HEK293 (cell line): Measurements from ENCODE around the gene KIF26B.

Experiments used
- CTCF ChIA-PET: fragments of 350-600 bp; formaldehyde crosslinking; extraction: SDS; loops from one replicate; lab custom pipeline; 2021; ENCODE audit warnings: antibody characterized with exemption; lab: Yijun Ruan, JAX
- POLR2A ChIA-PET: fragments of 300-600 bp; formaldehyde crosslinking; extraction: SDS; loops from one replicate; lab custom pipeline; 2020; ENCODE audit warnings: antibody characterized with exemption, inconsistent platforms; lab: Yijun Ruan, JAX
- H3K27ac ChIP-seq: fragments of 200-500 bp; sonication (Bioruptor generic); 2 replicates; pipeline ENCODE4 v1.5.1; 2014; ENCODE audit warnings: low read depth, low read length, control low read depth, inconsistent platforms; ENCODE audit errors: extremely low read depth
- H3K36me3 ChIP-seq, 2 experiments: fragments of 200-500 bp in 1 of 2; sonication (Bioruptor generic) in 1 of 2; 1 replicate in 1 of 2; 2 replicates in 1 of 2; pipeline ENCODE4 v1.5.1; 2014 to 2017; ENCODE audit warnings: inconsistent platforms in 2 of 2, low read length in 2 of 2; ENCODE audit not compliant: control insufficient read depth in 2 of 2, insufficient read depth in 1 of 2
- H3K4me1 ChIP-seq: fragments of 200-500 bp; sonication (Bioruptor generic); 2 replicates; pipeline ENCODE4 v1.5.1; 2014; ENCODE audit warnings: mild to moderate bottlenecking, low read length, inconsistent platforms; ENCODE audit not compliant: control insufficient read depth, insufficient read depth
- H3K4me3 ChIP-seq: 2 replicates; pipeline ENCODE4 v1.5.1; 2011; ENCODE audit warnings: low read depth, mild to moderate bottlenecking, control low read depth, low read length, moderate library complexity
- H3K9me3 ChIP-seq: fragments of 200-500 bp; sonication (Bioruptor generic); 2 replicates; pipeline ENCODE4 v1.5.1; 2014; ENCODE audit warnings: low read depth, low read length, inconsistent platforms; ENCODE audit not compliant: control insufficient read depth, insufficient read depth
- GLIS1 ChIP-seq: fragments of 450-650 bp; formaldehyde crosslinking; IDR thresholded peaks from 2 replicates; pipeline ENCODE4 v1.5.1; 2016; ENCODE audit warnings: missing biosample characterization, missing genetic modification characterization
- HOXC10 ChIP-seq: sonication (generic); formaldehyde crosslinking; IDR thresholded peaks from 2 replicates; pipeline ENCODE4 v1.8.1; 2023; ENCODE audit warnings: mild to moderate bottlenecking, missing genetic modification reagents
- KLF10 ChIP-seq: fragments of 450-650 bp; IDR thresholded peaks from 2 replicates; pipeline ENCODE4 v1.5.1; 2018; ENCODE audit warnings: missing biosample characterization, mild to moderate bottlenecking, missing genetic modification characterization
- KLF16 ChIP-seq: fragments of 450-650 bp; formaldehyde crosslinking; IDR thresholded peaks from 2 replicates; pipeline ENCODE4 v1.5.1; 2017; ENCODE audit warnings: missing biosample characterization, missing genetic modification characterization
- MEIS1 ChIP-seq: sonication (generic); formaldehyde crosslinking; IDR thresholded peaks from 2 replicates; pipeline ENCODE4 v1.8.1; 2022; ENCODE audit warnings: missing genetic modification reagents, mild to moderate bottlenecking, borderline replicate concordance
- PRDM1 ChIP-seq: fragments of 450-650 bp; formaldehyde crosslinking; IDR thresholded peaks from 2 replicates; pipeline ENCODE4; 2016; ENCODE audit warnings: missing biosample characterization, missing genetic modification characterization
- SCRT1 ChIP-seq: fragments of 450-650 bp; formaldehyde crosslinking; IDR thresholded peaks from 2 replicates; pipeline ENCODE4 v1.5.1; 2016; ENCODE audit warnings: missing biosample characterization, missing genetic modification characterization, borderline replicate concordance
- SETDB1 ChIP-seq: IDR thresholded peaks from one replicate; pipeline ENCODE4 v1.6.1; 2017; ENCODE audit warnings: mild to moderate bottlenecking, low read length, moderate library complexity, mixed read lengths; ENCODE audit not compliant: insufficient read length
- SP3 ChIP-seq: fragments of 450-650 bp; formaldehyde crosslinking; IDR thresholded peaks from 2 replicates; pipeline ENCODE4 v1.5.1; 2016; ENCODE audit warnings: missing biosample characterization, missing genetic modification characterization
- ZBTB21 ChIP-seq: fragments of 450-650 bp; formaldehyde crosslinking; IDR thresholded peaks from 2 replicates; pipeline ENCODE4 v1.5.1; 2017; ENCODE audit warnings: missing biosample characterization, missing genetic modification characterization
- ZNF174 ChIP-seq: fragments of 450-650 bp; formaldehyde crosslinking; IDR thresholded peaks from 2 replicates; pipeline ENCODE4 v1.5.0; 2017; ENCODE audit warnings: missing biosample characterization, mild to moderate bottlenecking, missing genetic modification characterization
- ZNF175 ChIP-seq: fragments of 450-650 bp; formaldehyde crosslinking; IDR thresholded peaks from 2 replicates; pipeline ENCODE4 v1.5.1; 2016; ENCODE audit warnings: missing biosample characterization, missing genetic modification characterization
- ZNF2 ChIP-seq: fragments of 450-650 bp; formaldehyde crosslinking; IDR thresholded peaks from 2 replicates; pipeline ENCODE4 v1.5.1; 2016; ENCODE audit warnings: missing biosample characterization, missing genetic modification characterization
- ZNF223 ChIP-seq: fragments of 450-650 bp; formaldehyde crosslinking; IDR thresholded peaks from 2 replicates; pipeline ENCODE4 v1.5.1; 2016; ENCODE audit warnings: missing biosample characterization, missing genetic modification characterization
- ZNF24 ChIP-seq: fragments of 450-650 bp; formaldehyde crosslinking; IDR thresholded peaks from 2 replicates; pipeline ENCODE4 v1.5.1; 2016; ENCODE audit warnings: missing biosample characterization, missing genetic modification characterization
- ZNF274 ChIP-seq, 2 experiments: fragments of 200-500 bp in 1 of 2; fragments of 450-650 bp in 1 of 2; sonication (Bioruptor generic) in 1 of 2; formaldehyde crosslinking in 1 of 2; IDR thresholded peaks; 2 replicates each; pipeline versions ENCODE4 v1.5.1 to v1.6.1; 2014 to 2016; ENCODE audit warnings: borderline replicate concordance in 1 of 2, inconsistent platforms in 1 of 2, low read length in 1 of 2, missing biosample characterization in 1 of 2, missing genetic modification characterization in 1 of 2
- ZNF311 ChIP-seq: fragments of 450-650 bp; formaldehyde crosslinking; IDR thresholded peaks from 2 replicates; pipeline ENCODE4 v1.5.1; 2017; ENCODE audit warnings: missing biosample characterization, missing genetic modification characterization, borderline replicate concordance
- ZNF354C ChIP-seq: fragments of 450-650 bp; formaldehyde crosslinking; IDR thresholded peaks from 2 replicates; pipeline ENCODE4 v1.5.1; 2016; ENCODE audit warnings: missing biosample characterization, missing genetic modification characterization, low read depth, borderline replicate concordance
- ZNF423 ChIP-seq: fragments of 450-650 bp; formaldehyde crosslinking; IDR thresholded peaks from 2 replicates; pipeline ENCODE4 v1.5.1; 2016; ENCODE audit warnings: missing biosample characterization, missing genetic modification characterization
- ZNF501 ChIP-seq: fragments of 450-650 bp; formaldehyde crosslinking; IDR thresholded peaks from 2 replicates; pipeline ENCODE4 v1.5.1; 2016; ENCODE audit warnings: missing biosample characterization, missing genetic modification characterization
- ZNF600 ChIP-seq: fragments of 450-650 bp; formaldehyde crosslinking; IDR thresholded peaks from 2 replicates; pipeline ENCODE4 v1.5.1; 2016; ENCODE audit warnings: missing biosample characterization, missing genetic modification characterization
- ZNF623 ChIP-seq: fragments of 450-650 bp; formaldehyde crosslinking; IDR thresholded peaks from 2 replicates; pipeline ENCODE4 v1.5.1; 2016; ENCODE audit warnings: missing biosample characterization, missing genetic modification characterization
- ZNF664 ChIP-seq: fragments of 450-650 bp; formaldehyde crosslinking; IDR thresholded peaks from 2 replicates; pipeline ENCODE4 v1.5.1; 2016; ENCODE audit warnings: missing biosample characterization, missing genetic modification characterization
- TF ChIP-seq, protein P1 (sequence below): fragments of 450-650 bp; formaldehyde crosslinking; IDR thresholded peaks from 2 replicates; pipeline ENCODE4 v1.5.1; 2017; ENCODE audit warnings: missing biosample characterization, missing genetic modification characterization
- TF ChIP-seq, protein P2 (sequence below): fragments of 450-650 bp; formaldehyde crosslinking; IDR thresholded peaks from 2 replicates; pipeline ENCODE4 v1.5.1; 2016; ENCODE audit warnings: missing biosample characterization, missing genetic modification characterization
- TF ChIP-seq, protein P3 (sequence below): fragments of 450-650 bp; formaldehyde crosslinking; IDR thresholded peaks from 2 replicates; pipeline ENCODE4 v1.5.1; 2016; ENCODE audit warnings: missing biosample characterization, missing genetic modification characterization
- TF ChIP-seq, protein P4 (sequence below): fragments of 450-650 bp; formaldehyde crosslinking; IDR thresholded peaks from 2 replicates; pipeline ENCODE4 v1.5.1; 2016; ENCODE audit warnings: missing biosample characterization, missing genetic modification characterization

Gene KIF26B

DNA sequence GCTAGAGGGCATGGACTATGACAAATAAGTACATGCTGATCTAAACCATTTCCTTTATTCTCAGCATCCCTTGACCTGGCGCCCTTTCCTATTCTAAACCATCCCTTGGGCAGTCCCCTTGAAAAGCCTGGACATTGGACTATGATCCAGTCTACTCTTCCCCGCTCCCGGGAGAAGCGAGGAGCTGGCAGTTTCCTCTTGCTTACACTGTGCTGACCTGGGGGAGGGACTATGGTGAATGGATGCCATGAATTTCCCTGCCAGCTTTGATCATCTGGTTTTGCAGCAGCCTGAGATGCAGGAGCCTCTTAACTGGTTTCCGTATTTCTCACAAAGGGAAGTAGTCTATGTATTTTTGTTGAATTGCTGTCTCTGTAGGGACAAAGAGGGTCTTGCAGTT lies 121.7 kb downstream of the KIF26B start:
- Histone ChIP-seq H3K27ac (no peak overlapping the region), H3K4me3 (no peak overlapping the region), H3K36me3 (no peaks in the 10 kb centered on the region), H3K4me1 (no peaks in the 10 kb centered on the region), H3K9me3 (no peaks in the 10 kb centered on the region)
- ChIA-PET POLR2A (no interaction called here), CTCF (no interaction called here)
- TF ChIP-seq GLIS1 (no peak), ZNF24 (no peak), SETDB1 (no peak), ZNF223 (tag by site-specific recombination) (no peak), ZNF274 (IDR thresholded peaks at IDR 0.05; ENCODE audit: low read length) (no peak), ZNF274 (tag by site-specific recombination; IDR thresholded peaks at IDR 0.05; ENCODE audit: borderline replicate concordance) (no peak), ZNF600 (tag by site-specific recombination) (no peak), PRDM1 (no peak), SP3 (tag by site-specific recombination) (no peak), ZNF623 (no peak), ZBTB21 (tag by site-specific recombination) (no peak), ZNF423 (tag by site-specific recombination) (no peak), ZNF174 (tag by site-specific recombination) (no peak), HOXC10 (CRISPR knock-in tag) (no peak), KLF10 (no peak), ZNF354C (no peak)
- TF ChIP-seq, protein P1, sequence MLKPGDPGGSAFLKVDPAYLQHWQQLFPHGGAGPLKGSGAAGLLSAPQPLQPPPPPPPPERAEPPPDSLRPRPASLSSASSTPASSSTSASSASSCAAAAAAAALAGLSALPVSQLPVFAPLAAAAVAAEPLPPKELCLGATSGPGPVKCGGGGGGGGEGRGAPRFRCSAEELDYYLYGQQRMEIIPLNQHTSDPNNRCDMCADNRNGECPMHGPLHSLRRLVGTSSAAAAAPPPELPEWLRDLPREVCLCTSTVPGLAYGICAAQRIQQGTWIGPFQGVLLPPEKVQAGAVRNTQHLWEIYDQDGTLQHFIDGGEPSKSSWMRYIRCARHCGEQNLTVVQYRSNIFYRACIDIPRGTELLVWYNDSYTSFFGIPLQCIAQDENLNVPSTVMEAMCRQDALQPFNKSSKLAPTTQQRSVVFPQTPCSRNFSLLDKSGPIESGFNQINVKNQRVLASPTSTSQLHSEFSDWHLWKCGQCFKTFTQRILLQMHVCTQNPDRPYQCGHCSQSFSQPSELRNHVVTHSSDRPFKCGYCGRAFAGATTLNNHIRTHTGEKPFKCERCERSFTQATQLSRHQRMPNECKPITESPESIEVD (tag by site-specific recombination): no peak
- TF ChIP-seq, protein P2, sequence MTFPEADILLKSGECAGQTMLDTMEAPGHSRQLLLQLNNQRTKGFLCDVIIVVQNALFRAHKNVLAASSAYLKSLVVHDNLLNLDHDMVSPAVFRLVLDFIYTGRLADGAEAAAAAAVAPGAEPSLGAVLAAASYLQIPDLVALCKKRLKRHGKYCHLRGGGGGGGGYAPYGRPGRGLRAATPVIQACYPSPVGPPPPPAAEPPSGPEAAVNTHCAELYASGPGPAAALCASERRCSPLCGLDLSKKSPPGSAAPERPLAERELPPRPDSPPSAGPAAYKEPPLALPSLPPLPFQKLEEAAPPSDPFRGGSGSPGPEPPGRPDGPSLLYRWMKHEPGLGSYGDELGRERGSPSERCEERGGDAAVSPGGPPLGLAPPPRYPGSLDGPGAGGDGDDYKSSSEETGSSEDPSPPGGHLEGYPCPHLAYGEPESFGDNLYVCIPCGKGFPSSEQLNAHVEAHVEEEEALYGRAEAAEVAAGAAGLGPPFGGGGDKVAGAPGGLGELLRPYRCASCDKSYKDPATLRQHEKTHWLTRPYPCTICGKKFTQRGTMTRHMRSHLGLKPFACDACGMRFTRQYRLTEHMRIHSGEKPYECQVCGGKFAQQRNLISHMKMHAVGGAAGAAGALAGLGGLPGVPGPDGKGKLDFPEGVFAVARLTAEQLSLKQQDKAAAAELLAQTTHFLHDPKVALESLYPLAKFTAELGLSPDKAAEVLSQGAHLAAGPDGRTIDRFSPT (tag by site-specific recombination): no peak
- TF ChIP-seq, protein P3, sequence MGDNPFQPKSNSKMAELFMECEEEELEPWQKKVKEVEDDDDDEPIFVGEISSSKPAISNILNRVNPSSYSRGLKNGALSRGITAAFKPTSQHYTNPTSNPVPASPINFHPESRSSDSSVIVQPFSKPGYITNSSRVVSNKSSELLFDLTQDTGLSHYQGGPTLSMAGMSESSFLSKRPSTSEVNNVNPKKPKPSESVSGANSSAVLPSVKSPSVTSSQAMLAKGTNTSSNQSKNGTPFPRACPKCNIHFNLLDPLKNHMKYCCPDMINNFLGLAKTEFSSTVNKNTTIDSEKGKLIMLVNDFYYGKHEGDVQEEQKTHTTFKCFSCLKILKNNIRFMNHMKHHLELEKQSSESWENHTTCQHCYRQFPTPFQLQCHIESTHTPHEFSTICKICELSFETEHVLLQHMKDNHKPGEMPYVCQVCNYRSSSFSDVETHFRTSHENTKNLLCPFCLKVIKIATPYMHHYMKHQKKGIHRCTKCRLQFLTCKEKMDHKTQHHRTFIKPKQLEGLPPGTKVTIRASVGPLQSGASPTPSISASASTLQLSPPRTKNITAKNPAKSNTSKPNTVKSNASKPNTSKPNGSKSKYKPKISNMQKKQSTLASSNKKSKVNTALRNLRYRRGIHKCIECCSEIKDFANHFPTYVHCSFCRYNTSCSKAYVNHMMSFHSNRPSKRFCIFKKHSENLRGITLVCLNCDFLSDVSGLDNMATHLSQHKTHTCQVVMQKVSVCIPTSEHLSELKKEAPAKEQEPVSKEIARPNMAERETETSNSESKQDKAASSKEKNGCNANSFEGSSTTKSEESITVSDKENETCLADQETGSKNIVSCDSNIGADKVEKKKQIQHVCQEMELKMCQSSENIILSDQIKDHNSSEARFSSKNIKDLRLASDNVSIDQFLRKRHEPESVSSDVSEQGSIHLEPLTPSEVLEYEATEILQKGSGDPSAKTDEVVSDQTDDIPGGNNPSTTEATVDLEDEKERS (tag by site-specific recombination): no peak
- TF ChIP-seq, protein P4, sequence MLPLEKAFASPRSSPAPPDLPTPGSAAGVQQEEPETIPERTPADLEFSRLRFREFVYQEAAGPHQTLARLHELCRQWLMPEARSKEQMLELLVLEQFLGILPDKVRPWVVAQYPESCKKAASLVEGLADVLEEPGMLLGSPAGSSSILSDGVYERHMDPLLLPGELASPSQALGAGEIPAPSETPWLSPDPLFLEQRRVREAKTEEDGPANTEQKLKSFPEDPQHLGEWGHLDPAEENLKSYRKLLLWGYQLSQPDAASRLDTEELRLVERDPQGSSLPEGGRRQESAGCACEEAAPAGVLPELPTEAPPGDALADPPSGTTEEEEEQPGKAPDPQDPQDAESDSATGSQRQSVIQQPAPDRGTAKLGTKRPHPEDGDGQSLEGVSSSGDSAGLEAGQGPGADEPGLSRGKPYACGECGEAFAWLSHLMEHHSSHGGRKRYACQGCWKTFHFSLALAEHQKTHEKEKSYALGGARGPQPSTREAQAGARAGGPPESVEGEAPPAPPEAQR (tag by site-specific recombination): no peak
- TF ChIP-seq, all 188 proteins: peak for 0

DNA sequence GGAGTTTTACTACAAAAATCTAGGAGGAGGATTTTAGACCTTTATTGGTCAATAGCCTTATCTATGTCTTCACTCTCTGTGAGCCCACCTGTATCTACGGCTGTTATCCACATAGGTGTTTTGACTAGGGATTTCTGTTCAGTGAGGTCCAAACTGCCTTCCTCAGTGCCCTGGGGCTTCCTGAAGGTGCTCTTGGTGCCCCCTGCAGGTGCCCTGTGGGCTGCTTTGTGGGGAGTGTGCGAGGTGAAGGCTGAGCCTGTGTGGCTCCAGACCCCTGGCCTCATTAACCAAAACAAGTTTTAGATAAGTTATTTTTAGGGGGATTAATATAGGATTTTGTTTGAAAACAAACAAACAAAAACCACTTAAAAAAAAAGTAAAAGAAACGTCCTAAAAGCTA lies 122.5 kb downstream of the KIF26B start:
- Histone ChIP-seq H3K9me3 (no peaks in the 10 kb centered on the region), H3K36me3 (no peaks in the 10 kb centered on the region), H3K4me1 (no peaks in the 10 kb centered on the region), H3K27ac (no peak overlapping the region), H3K4me3 (no peak overlapping the region)
- no peak for TF ChIP-seq SCRT1 (tag by site-specific recombination)
- TF ChIP-seq MEIS1 (CRISPR knock-in tag): no peak
- TF ChIP-seq ZNF501 (tag by site-specific recombination): no peak
- no peak for TF ChIP-seq KLF16 (tag by site-specific recombination)
- TF ChIP-seq ZNF664: no peak
- no peak for TF ChIP-seq ZNF311 (tag by site-specific recombination)
- no peak for TF ChIP-seq ZNF223 (tag by site-specific recombination)
- no peak for TF ChIP-seq ZNF2 (tag by site-specific recombination)
- TF ChIP-seq ZNF175 (tag by site-specific recombination): no peak
- ChIA-PET POLR2A (no interaction called here), CTCF (no interaction called here)
